A673 (cell line): ENCODE results near the gene COLEC12.

ENCODE experiments used
- EZH2 ChIP-seq: fragments of 200-600 bp; sonication (generic); IDR thresholded peaks from 2 replicates; pipeline ENCODE4 v1.6.1; 2017; ENCODE audit warnings: borderline replicate concordance, low read depth, mild to moderate bottlenecking, mixed read lengths, antibody characterized with exemption, low read length; ENCODE audit not compliant: poor library complexity, severe bottlenecking
- TF ChIP-seq, protein P1 (sequence below): fragments of 300-800, 200-600 bp; sonication (generic); conservative IDR thresholded peaks from 2 replicates; pipeline ENCODE4 v1.5.1; 2017; ENCODE audit warnings: low read depth, mild to moderate bottlenecking, antibody characterized with exemption, low read length, moderate library complexity, mixed read lengths

GRCh38 chr18:500632-501405 is at the start of gene COLEC12:
- no peak for TF ChIP-seq EZH2
- TF ChIP-seq, protein P1, sequence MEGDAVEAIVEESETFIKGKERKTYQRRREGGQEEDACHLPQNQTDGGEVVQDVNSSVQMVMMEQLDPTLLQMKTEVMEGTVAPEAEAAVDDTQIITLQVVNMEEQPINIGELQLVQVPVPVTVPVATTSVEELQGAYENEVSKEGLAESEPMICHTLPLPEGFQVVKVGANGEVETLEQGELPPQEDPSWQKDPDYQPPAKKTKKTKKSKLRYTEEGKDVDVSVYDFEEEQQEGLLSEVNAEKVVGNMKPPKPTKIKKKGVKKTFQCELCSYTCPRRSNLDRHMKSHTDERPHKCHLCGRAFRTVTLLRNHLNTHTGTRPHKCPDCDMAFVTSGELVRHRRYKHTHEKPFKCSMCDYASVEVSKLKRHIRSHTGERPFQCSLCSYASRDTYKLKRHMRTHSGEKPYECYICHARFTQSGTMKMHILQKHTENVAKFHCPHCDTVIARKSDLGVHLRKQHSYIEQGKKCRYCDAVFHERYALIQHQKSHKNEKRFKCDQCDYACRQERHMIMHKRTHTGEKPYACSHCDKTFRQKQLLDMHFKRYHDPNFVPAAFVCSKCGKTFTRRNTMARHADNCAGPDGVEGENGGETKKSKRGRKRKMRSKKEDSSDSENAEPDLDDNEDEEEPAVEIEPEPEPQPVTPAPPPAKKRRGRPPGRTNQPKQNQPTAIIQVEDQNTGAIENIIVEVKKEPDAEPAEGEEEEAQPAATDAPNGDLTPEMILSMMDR, result no peak
